GM12878 (cell line): ENCODE data around the gene CHPF2. TPM values are rescaled to one million over a fixed set of nuclear protein-coding genes. Genes with fewer than 3 reads are reported as not detected.

ENCODE experiments used
- BCL11A ChIP-seq: IDR thresholded peaks from 2 replicates; pipeline ENCODE4 v1.6.1; 2011; ENCODE audit warnings: low read depth, low read length
- CHD1 ChIP-seq: IDR thresholded peaks from 2 replicates; pipeline ENCODE4 v1.6.1; 2012; ENCODE audit warnings: low read depth, low read length, improper control_type of control experiment
- MXI1 ChIP-seq: fragments of 150-350 bp; IDR thresholded peaks from 2 replicates; pipeline ENCODE4 v1.6.1; 2011; ENCODE audit warnings: low read depth, mild to moderate bottlenecking, inconsistent platforms, low read length, improper control_type of control experiment
- NFYA ChIP-seq: IDR thresholded peaks from 2 replicates; pipeline ENCODE4 v1.6.1; 2011; ENCODE audit warnings: low read depth, mild to moderate bottlenecking, low read length, improper control_type of control experiment, borderline replicate concordance
- NR2C1 ChIP-seq: fragments of 450-650 bp; IDR thresholded peaks from 2 replicates; pipeline ENCODE4 v1.6.1; 2017; ENCODE audit warnings: antibody characterized with exemption, mild to moderate bottlenecking, moderate library complexity
- POLR2A ChIP-seq: IDR thresholded peaks from 2 replicates; pipeline ENCODE4 v1.6.1; 2011; ENCODE audit warnings: low read depth, mild to moderate bottlenecking, low read length
- TCF12 ChIP-seq: IDR thresholded peaks from 2 replicates; pipeline ENCODE4 v1.6.1; 2011; ENCODE audit warnings: low read depth, mild to moderate bottlenecking, low read length
- ZSCAN29 ChIP-seq: fragments of 450-650 bp; IDR thresholded peaks from 2 replicates; pipeline ENCODE4 v1.6.1; 2017; ENCODE audit warnings: mild to moderate bottlenecking, moderate library complexity
- polyA plus RNA-seq, 11 experiments: library from polyadenylated mRNA; depleted of rRNA in 4 of 11; unstranded in 6 of 11; stranded (reverse) in 5 of 11; fragments of >200 nt; fragmentation: Nextera tagmentation in 4 of 11; fragmentation: Illumina TruSeq in 1 of 11; extraction: Ambion mirVana in 4 of 11; extraction: Trizol in 1 of 11; gene quantifications; 1 replicate in 1 of 11; 2 replicates in 10 of 11; pipeline versions ENCODE4 v1.2.1 to v1.2.3, GENCODE V29; 2011 to 2016; ENCODE audit warnings: inconsistent platforms in 2 of 11, missing spikeins in 2 of 11, low read depth in 1 of 11
- total RNA-seq, 4 experiments: library from RNA; depleted of rRNA in 3 of 4; stranded (reverse); fragments of >200 nt in 3 of 4; fragmentation: Illumina TruSeq in 1 of 4; extraction: Trizol in 1 of 4; gene quantifications; 2 replicates each; pipeline versions ENCODE4 v1.2.1 to v1.2.3, GENCODE V29; 2013 to 2021
- TF ChIP-seq, protein P1 (sequence below): IDR thresholded peaks from 2 replicates; pipeline ENCODE4 v1.6.1; 2011; ENCODE audit warnings: mild to moderate bottlenecking, low read depth, low read length, moderate library complexity; ENCODE audit not compliant: insufficient replicate concordance
- TF ChIP-seq, protein P2 (sequence below): IDR thresholded peaks from 2 replicates; pipeline ENCODE4 v1.6.1; 2012; ENCODE audit warnings: low read depth, low read length, improper control_type of control experiment
- TF ChIP-seq, protein P3 (sequence below): fragments of 450-650 bp; IDR thresholded peaks from 2 replicates; pipeline ENCODE4 v1.6.1; 2017; ENCODE audit warnings: low read depth, mild to moderate bottlenecking, moderate library complexity

CHPF2 gene
- total and polyA plus RNA-seq, 10 of the 15 experiments (the other 5 are each of a cell fraction or from before 2014, with no cell fraction given): 0.23 to 33.1 (median 11.5) TPM

DNA sequence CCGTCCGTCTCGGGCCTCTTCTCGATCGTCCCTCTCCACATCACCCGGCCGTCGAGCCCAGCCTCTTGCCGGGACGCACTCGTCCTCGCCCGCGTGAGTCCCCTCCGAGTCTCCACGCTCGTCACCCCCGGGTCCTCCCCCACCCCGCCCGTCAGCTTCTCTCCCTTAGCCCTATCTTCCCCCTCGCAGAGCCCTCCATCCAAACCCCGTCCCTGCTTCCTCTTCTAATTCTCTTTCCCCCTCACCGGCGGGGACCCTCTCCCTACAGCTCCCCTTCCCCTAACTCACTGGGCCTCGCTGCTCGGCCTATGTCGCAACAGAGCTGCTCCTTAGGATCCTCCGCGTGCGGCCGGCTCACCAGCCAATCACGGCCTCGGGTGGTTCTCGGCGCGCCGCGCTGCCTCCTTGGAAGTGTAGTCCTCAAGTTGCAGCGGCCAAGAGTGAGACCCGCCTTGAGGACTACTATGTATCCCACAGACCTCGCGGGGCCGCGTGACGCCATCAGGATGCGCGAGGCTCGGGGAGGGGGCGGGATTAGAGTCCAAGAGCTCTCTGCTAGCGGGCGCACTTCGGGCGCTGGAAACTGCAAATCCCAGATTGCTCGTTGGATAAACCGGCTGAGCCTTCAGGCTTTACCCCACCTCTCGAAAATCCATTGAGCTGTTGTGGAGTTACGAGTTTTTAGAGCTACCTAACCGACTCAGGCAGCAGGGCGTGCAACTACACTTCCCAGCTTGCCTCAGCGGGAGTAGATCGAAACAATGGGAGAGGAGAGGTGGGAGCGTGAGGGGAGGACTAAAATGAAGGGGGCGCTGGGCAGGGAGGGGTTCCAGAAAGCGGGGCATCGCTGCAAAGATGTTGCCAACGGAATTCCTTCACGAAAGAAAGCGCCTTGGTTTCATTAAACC, 5.2 kb upstream of the CHPF2 start, which contains the start of gene ABCF2 (continued):
- TF ChIP-seq, protein P1, sequence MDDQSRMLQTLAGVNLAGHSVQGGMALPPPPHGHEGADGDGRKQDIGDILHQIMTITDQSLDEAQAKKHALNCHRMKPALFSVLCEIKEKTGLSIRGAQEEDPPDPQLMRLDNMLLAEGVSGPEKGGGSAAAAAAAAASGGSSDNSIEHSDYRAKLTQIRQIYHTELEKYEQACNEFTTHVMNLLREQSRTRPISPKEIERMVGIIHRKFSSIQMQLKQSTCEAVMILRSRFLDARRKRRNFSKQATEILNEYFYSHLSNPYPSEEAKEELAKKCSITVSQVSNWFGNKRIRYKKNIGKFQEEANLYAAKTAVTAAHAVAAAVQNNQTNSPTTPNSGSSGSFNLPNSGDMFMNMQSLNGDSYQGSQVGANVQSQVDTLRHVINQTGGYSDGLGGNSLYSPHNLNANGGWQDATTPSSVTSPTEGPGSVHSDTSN: peak; percentile 19
- TF ChIP-seq BCL11A: no peak
- TF ChIP-seq NFYA: no peak
- peak; percentile 82 for TF ChIP-seq POLR2A
- TF ChIP-seq TCF12: no peak
- no peak for TF ChIP-seq ZSCAN29
- TF ChIP-seq, protein P2, sequence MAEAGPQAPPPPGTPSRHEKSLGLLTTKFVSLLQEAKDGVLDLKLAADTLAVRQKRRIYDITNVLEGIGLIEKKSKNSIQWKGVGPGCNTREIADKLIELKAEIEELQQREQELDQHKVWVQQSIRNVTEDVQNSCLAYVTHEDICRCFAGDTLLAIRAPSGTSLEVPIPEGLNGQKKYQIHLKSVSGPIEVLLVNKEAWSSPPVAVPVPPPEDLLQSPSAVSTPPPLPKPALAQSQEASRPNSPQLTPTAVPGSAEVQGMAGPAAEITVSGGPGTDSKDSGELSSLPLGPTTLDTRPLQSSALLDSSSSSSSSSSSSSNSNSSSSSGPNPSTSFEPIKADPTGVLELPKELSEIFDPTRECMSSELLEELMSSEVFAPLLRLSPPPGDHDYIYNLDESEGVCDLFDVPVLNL: peak; percentile 20; the same call in 1 of the 2 replicates
- TF ChIP-seq, protein P3, sequence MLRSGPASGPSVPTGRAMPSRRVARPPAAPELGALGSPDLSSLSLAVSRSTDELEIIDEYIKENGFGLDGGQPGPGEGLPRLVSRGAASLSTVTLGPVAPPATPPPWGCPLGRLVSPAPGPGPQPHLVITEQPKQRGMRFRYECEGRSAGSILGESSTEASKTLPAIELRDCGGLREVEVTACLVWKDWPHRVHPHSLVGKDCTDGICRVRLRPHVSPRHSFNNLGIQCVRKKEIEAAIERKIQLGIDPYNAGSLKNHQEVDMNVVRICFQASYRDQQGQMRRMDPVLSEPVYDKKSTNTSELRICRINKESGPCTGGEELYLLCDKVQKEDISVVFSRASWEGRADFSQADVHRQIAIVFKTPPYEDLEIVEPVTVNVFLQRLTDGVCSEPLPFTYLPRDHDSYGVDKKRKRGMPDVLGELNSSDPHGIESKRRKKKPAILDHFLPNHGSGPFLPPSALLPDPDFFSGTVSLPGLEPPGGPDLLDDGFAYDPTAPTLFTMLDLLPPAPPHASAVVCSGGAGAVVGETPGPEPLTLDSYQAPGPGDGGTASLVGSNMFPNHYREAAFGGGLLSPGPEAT: peak; percentile 75; the same call in 1 of the 2 replicates
- TF ChIP-seq MXI1: peak; percentile 81
- TF ChIP-seq NR2C1: peak; percentile 65
- no peak for TF ChIP-seq CHD1
